Smooth muscle cell (in vitro differentiated cells): ENCODE measurements around the gene CPNE5. TPM values are rescaled to one million over a fixed set of nuclear protein-coding genes. Genes with fewer than 3 reads are reported as not detected.

Source experiments
- DNase-seq: peaks from one replicate; lab custom pipeline; 2025; ENCODE audit not compliant: unreplicated experiment; lab: John Stamatoyannopoulos, UW
- H2AFZ ChIP-seq: fragments of 200-600 bp; sonication (generic); 2 replicates; pipeline ENCODE4 v1.6.0; 2016; ENCODE audit warnings: antibody characterized with exemption, low read depth, mild to moderate bottlenecking
- H3F3A ChIP-seq: fragments of 200-600 bp; sonication (generic); 2 replicates; pipeline ENCODE4 v1.6.0; 2017; ENCODE audit warnings: antibody characterized with exemption, low read depth
- H3K27ac ChIP-seq: fragments of 200-600 bp; sonication (generic); 2 replicates; pipeline ENCODE4 v1.5.1; 2016; ENCODE audit warnings: low read depth, mild to moderate bottlenecking
- H3K27me3 ChIP-seq: fragments of 200-600 bp; sonication (generic); 2 replicates; pipeline ENCODE4 v1.6.1; 2016; ENCODE audit warnings: low read depth, mild to moderate bottlenecking
- H3K36me3 ChIP-seq: fragments of 200-600 bp; sonication (generic); 2 replicates; pipeline ENCODE4 v1.5.1; 2016; ENCODE audit warnings: low read depth
- H3K4me1 ChIP-seq: fragments of 200-600 bp; sonication (generic); 2 replicates; pipeline ENCODE4 v1.5.1; 2016; ENCODE audit warnings: low read depth
- H3K4me2 ChIP-seq: fragments of 200-600 bp; sonication (generic); 2 replicates; pipeline ENCODE4 v1.6.0; 2016; ENCODE audit warnings: mild to moderate bottlenecking
- H3K4me3 ChIP-seq: fragments of 200-600 bp; sonication (generic); 2 replicates; pipeline ENCODE4 v1.5.1; 2016; ENCODE audit warnings: mild to moderate bottlenecking
- H3K79me2 ChIP-seq: fragments of 200-600 bp; sonication (generic); 2 replicates; pipeline ENCODE4 v1.6.0; 2016; ENCODE audit warnings: low read depth, mild to moderate bottlenecking
- H3K9ac ChIP-seq: fragments of 200-600 bp; sonication (generic); 2 replicates; pipeline ENCODE4 v1.6.0; 2016; ENCODE audit warnings: low read depth
- H3K9me3 ChIP-seq: fragments of 200-600 bp; sonication (generic); replicated peaks from 2 replicates; pipeline ENCODE4 v1.5.1; 2016; ENCODE audit warnings: low read depth
- H4K20me1 ChIP-seq: fragments of 200-600 bp; sonication (generic); 2 replicates; pipeline ENCODE4 v1.6.0; 2016; ENCODE audit warnings: low read depth
- CTCF ChIP-seq: fragments of 200-600 bp; sonication (generic); IDR thresholded peaks from 2 replicates; pipeline ENCODE4 v1.5.1; 2017; ENCODE audit warnings: borderline replicate concordance, mild to moderate bottlenecking, antibody characterized with exemption; ENCODE audit not compliant: insufficient read depth, poor library complexity, severe bottlenecking
- WGBS: methylation state at CpG from one replicate; pipeline ENCODE4 v1.1.7; 2016; ENCODE audit warnings: low lambda C conversion rate; 5-methylcytosine and 5-hydroxymethylcytosine counted together
- polyA plus RNA-seq: library from polyadenylated mRNA; unstranded; fragments of >200 nt; fragmentation: Nextera tagmentation; extraction: Ambion mirVana; gene quantifications from 2 replicates; pipeline ENCODE4 v1.2.1, GENCODE V29; 2016
- total RNA-seq: library from RNA; depleted of rRNA; stranded (reverse); fragments of >200 nt; gene quantifications from 2 replicates; pipeline ENCODE4 v1.2.3, GENCODE V29; 2014

Gene CPNE5
- total and polyA plus RNA-seq, 2 experiments from 2014 or later: 1.0 TPM; not detected in 1

GRCh38 chr6:36871686-36872085, 32.4 kb upstream of the CPNE5 start:
- 85% methylated on average over 3 of the region's 3 CpGs for WGBS
- Histone ChIP-seq H3F3A (no peaks in the 10 kb centered on the region), H3K4me1 (peaks cover 20% of the 10 kb centered on the region), H3K27me3 (no peaks in the 10 kb centered on the region), H3K79me2 (peaks cover 43% of the 10 kb centered on the region), H3K9ac (no peak overlapping the region), H3K4me3 (no peak overlapping the region), H3K4me2 (no peak overlapping the region), H3K27ac (no peak overlapping the region), H2AFZ (no peak overlapping the region), H3K9me3 (no peaks in the 10 kb centered on the region), H4K20me1 (peaks cover 3% of the 10 kb centered on the region), H3K36me3 (no peaks in the 10 kb centered on the region)
- no peak for TF ChIP-seq CTCF
- DNase-seq: no peak

- Histone ChIP-seq H3K27ac (no peak overlapping the region), H3F3A (no peaks in the 10 kb centered on the region), H3K4me3 (no peak overlapping the region), H4K20me1 (peaks cover 9% of the 10 kb centered on the region), H3K4me2 (no peak overlapping the region), H3K79me2 (peaks cover 53% of the 10 kb centered on the region), H2AFZ (no peak overlapping the region), H3K9me3 (no peaks in the 10 kb centered on the region), H3K27me3 (no peaks in the 10 kb centered on the region), H3K9ac (no peak overlapping the region), H3K36me3 (no peaks in the 10 kb centered on the region), H3K4me1 (peaks cover 11% of the 10 kb centered on the region)
- no peak for TF ChIP-seq CTCF
- WGBS: 95% methylated on average over 4 of the region's 4 CpGs
- DNase-seq: no peak
These were observed 28.4 kb upstream of the CPNE5 start for GRCh38 chr6:36867471-36868224.

- WGBS: 98% methylated on average over 2 of the region's 2 CpGs
- no peak for TF ChIP-seq CTCF
- no peaks in the 10 kb centered on the region for H3K36me3 ChIP-seq
These were observed 26.6 kb upstream of the CPNE5 start for GRCh38 chr6:36865835-36866234.

More at GRCh38 chr6:36865835-36866234, 26.6 kb upstream of the CPNE5 start:
- Histone ChIP-seq H3F3A (no peaks in the 10 kb centered on the region), H3K9me3 (no peaks in the 10 kb centered on the region), H3K9ac (no peak overlapping the region), H3K79me2 (peaks cover 44% of the 10 kb centered on the region), H4K20me1 (peaks cover 9% of the 10 kb centered on the region), H3K27me3 (no peaks in the 10 kb centered on the region), H3K27ac (no peak overlapping the region), H3K4me3 (no peak overlapping the region), H3K4me2 (no peak overlapping the region), H2AFZ (no peak overlapping the region), H3K4me1 (peaks cover 11% of the 10 kb centered on the region)
- no peak for DNase-seq
